ENCODE measurements around the gene STRN.

- TF ChIP-seq REST (IDR thresholded peaks at IDR 0.05; ENCODE audit: insufficient replicate concordance, low read depth), result no peak
- no peak for TF ChIP-seq CTCF (IDR thresholded peaks at IDR 0.05; ENCODE audit: insufficient read depth, low read length)
Observed at GRCh38 chr2:36973320-36973719, 7.0 kb upstream of the STRN start.

All from HL-60 (cell line).